HEK293 (cell line): ENCODE results near the gene ASAP2.

Experiments used
- CTCF ChIA-PET: fragments of 350-600 bp; formaldehyde crosslinking; extraction: SDS; loops from one replicate; lab custom pipeline; 2021; ENCODE audit warnings: antibody characterized with exemption; lab: Yijun Ruan, JAX
- POLR2A ChIA-PET: fragments of 300-600 bp; formaldehyde crosslinking; extraction: SDS; loops from one replicate; lab custom pipeline; 2020; ENCODE audit warnings: antibody characterized with exemption, inconsistent platforms; lab: Yijun Ruan, JAX
- H3K27ac ChIP-seq: fragments of 200-500 bp; sonication (Bioruptor generic); 2 replicates; pipeline ENCODE4 v1.5.1; 2014; ENCODE audit warnings: low read depth, low read length, control low read depth, inconsistent platforms; ENCODE audit errors: extremely low read depth
- H3K36me3 ChIP-seq, 2 experiments: fragments of 200-500 bp in 1 of 2; sonication (Bioruptor generic) in 1 of 2; 1 replicate in 1 of 2; 2 replicates in 1 of 2; pipeline ENCODE4 v1.5.1; 2014 to 2017; ENCODE audit warnings: inconsistent platforms in 2 of 2, low read length in 2 of 2; ENCODE audit not compliant: control insufficient read depth in 2 of 2, insufficient read depth in 1 of 2
- H3K4me1 ChIP-seq: fragments of 200-500 bp; sonication (Bioruptor generic); 2 replicates; pipeline ENCODE4 v1.5.1; 2014; ENCODE audit warnings: mild to moderate bottlenecking, low read length, inconsistent platforms; ENCODE audit not compliant: control insufficient read depth, insufficient read depth
- H3K4me3 ChIP-seq: 2 replicates; pipeline ENCODE4 v1.5.1; 2011; ENCODE audit warnings: low read depth, mild to moderate bottlenecking, control low read depth, low read length, moderate library complexity
- H3K9me3 ChIP-seq: fragments of 200-500 bp; sonication (Bioruptor generic); 2 replicates; pipeline ENCODE4 v1.5.1; 2014; ENCODE audit warnings: low read depth, low read length, inconsistent platforms; ENCODE audit not compliant: control insufficient read depth, insufficient read depth
- AEBP2 ChIP-seq: fragments of 450-650 bp; formaldehyde crosslinking; IDR thresholded peaks from 2 replicates; pipeline ENCODE4 v1.5.1; 2016; ENCODE audit warnings: missing biosample characterization, missing genetic modification characterization, borderline replicate concordance
- BCL11B ChIP-seq: fragments of 450-650 bp; formaldehyde crosslinking; IDR thresholded peaks from 2 replicates; pipeline ENCODE4 v1.5.1; 2016; ENCODE audit warnings: low read depth, missing biosample characterization, missing genetic modification characterization
- GFI1B ChIP-seq: fragments of 450-650 bp; formaldehyde crosslinking; IDR thresholded peaks from 2 replicates; pipeline ENCODE4 v1.5.1; 2016; ENCODE audit warnings: missing biosample characterization, missing genetic modification characterization
- GLIS1 ChIP-seq: fragments of 450-650 bp; formaldehyde crosslinking; IDR thresholded peaks from 2 replicates; pipeline ENCODE4 v1.5.1; 2016; ENCODE audit warnings: missing biosample characterization, missing genetic modification characterization
- HOXA7 ChIP-seq: sonication (generic); formaldehyde crosslinking; IDR thresholded peaks from 2 replicates; pipeline ENCODE4 v1.8.1; 2022; ENCODE audit warnings: missing genetic modification reagents, borderline replicate concordance
- KLF9 ChIP-seq: fragments of 450-650 bp; formaldehyde crosslinking; IDR thresholded peaks from 2 replicates; pipeline ENCODE4 v1.5.1; 2016; ENCODE audit warnings: missing biosample characterization, missing genetic modification characterization, low read depth
- OVOL3 ChIP-seq: fragments of 450-650 bp; formaldehyde crosslinking; IDR thresholded peaks from 2 replicates; pipeline ENCODE4 v1.5.1; 2016; ENCODE audit warnings: missing biosample characterization, missing genetic modification characterization
- PRDM6 ChIP-seq: fragments of 450-650 bp; formaldehyde crosslinking; IDR thresholded peaks from 2 replicates; pipeline ENCODE4 v1.5.1; 2017; ENCODE audit warnings: missing biosample characterization, missing genetic modification characterization
- SP2 ChIP-seq: fragments of 450-650 bp; formaldehyde crosslinking; IDR thresholded peaks from 2 replicates; pipeline ENCODE4 v1.5.1; 2016; ENCODE audit warnings: missing biosample characterization, missing genetic modification characterization
- SP3 ChIP-seq: fragments of 450-650 bp; formaldehyde crosslinking; IDR thresholded peaks from 2 replicates; pipeline ENCODE4 v1.5.1; 2016; ENCODE audit warnings: missing biosample characterization, missing genetic modification characterization
- ZBTB21 ChIP-seq: fragments of 450-650 bp; formaldehyde crosslinking; IDR thresholded peaks from 2 replicates; pipeline ENCODE4 v1.5.1; 2017; ENCODE audit warnings: missing biosample characterization, missing genetic modification characterization
- ZFP41 ChIP-seq: fragments of 450-650 bp; formaldehyde crosslinking; IDR thresholded peaks from 2 replicates; pipeline ENCODE4 v1.5.1; 2016; ENCODE audit warnings: missing biosample characterization, missing genetic modification characterization, borderline replicate concordance
- ZNF157 ChIP-seq: fragments of 450-650 bp; formaldehyde crosslinking; IDR thresholded peaks from 2 replicates; pipeline ENCODE4 v1.5.1; 2016; ENCODE audit warnings: missing biosample characterization, missing genetic modification characterization
- ZNF311 ChIP-seq: fragments of 450-650 bp; formaldehyde crosslinking; IDR thresholded peaks from 2 replicates; pipeline ENCODE4 v1.5.1; 2017; ENCODE audit warnings: missing biosample characterization, missing genetic modification characterization, borderline replicate concordance
- ZNF341 ChIP-seq: fragments of 450-650 bp; formaldehyde crosslinking; IDR thresholded peaks from 2 replicates; pipeline ENCODE4; 2016; ENCODE audit warnings: low read depth, missing biosample characterization, missing genetic modification characterization
- ZNF350 ChIP-seq: fragments of 450-650 bp; formaldehyde crosslinking; IDR thresholded peaks from 2 replicates; pipeline ENCODE4 v1.5.0; 2017; ENCODE audit warnings: missing biosample characterization, mild to moderate bottlenecking, missing genetic modification characterization
- ZNF354C ChIP-seq: fragments of 450-650 bp; formaldehyde crosslinking; IDR thresholded peaks from 2 replicates; pipeline ENCODE4 v1.5.1; 2016; ENCODE audit warnings: missing biosample characterization, missing genetic modification characterization, low read depth, borderline replicate concordance
- ZNF366 ChIP-seq: fragments of 450-650 bp; formaldehyde crosslinking; conservative IDR thresholded peaks from 2 replicates; pipeline ENCODE4 v1.5.1; 2016; ENCODE audit warnings: missing biosample characterization, missing genetic modification characterization
- ZNF37A ChIP-seq: fragments of 450-650 bp; IDR thresholded peaks from 2 replicates; pipeline ENCODE4 v1.5.1; 2018; ENCODE audit warnings: missing biosample characterization, missing genetic modification characterization
- ZNF48 ChIP-seq: fragments of 450-650 bp; formaldehyde crosslinking; IDR thresholded peaks from 2 replicates; pipeline ENCODE4 v1.5.1; 2016; ENCODE audit warnings: missing biosample characterization, missing genetic modification characterization
- ZNF521 ChIP-seq: fragments of 450-650 bp; formaldehyde crosslinking; IDR thresholded peaks from 2 replicates; pipeline ENCODE4 v1.5.1; 2017; ENCODE audit warnings: missing biosample characterization, mild to moderate bottlenecking, missing genetic modification characterization
- ZNF664 ChIP-seq: fragments of 450-650 bp; formaldehyde crosslinking; IDR thresholded peaks from 2 replicates; pipeline ENCODE4 v1.5.1; 2016; ENCODE audit warnings: missing biosample characterization, missing genetic modification characterization
- ZNF768 ChIP-seq: fragments of 450-650 bp; formaldehyde crosslinking; IDR thresholded peaks from 2 replicates; pipeline ENCODE4 v1.5.1; 2018; ENCODE audit warnings: missing biosample characterization, mild to moderate bottlenecking, missing genetic modification characterization
- ZNF776 ChIP-seq: fragments of 450-650 bp; formaldehyde crosslinking; IDR thresholded peaks from 2 replicates; pipeline ENCODE4 v1.5.0; 2017; ENCODE audit warnings: missing biosample characterization, missing genetic modification characterization, borderline replicate concordance
- ZNF843 ChIP-seq: fragments of 450-650 bp; formaldehyde crosslinking; IDR thresholded peaks from 2 replicates; pipeline ENCODE4 v1.5.1; 2016; ENCODE audit warnings: missing biosample characterization, missing genetic modification characterization

Gene ASAP2

GRCh38 chr2:9208875-9209274 lies 2.3 kb downstream of the ASAP2 start (continued):
- TF ChIP-seq ZNF341 (tag by site-specific recombination) = no peak
- TF ChIP-seq ZBTB21 (tag by site-specific recombination) = no peak
- no peak for TF ChIP-seq GFI1B (tag by site-specific recombination)
- TF ChIP-seq ZNF311 (tag by site-specific recombination) = no peak
- TF ChIP-seq, all 188 proteins: peak for 0

- Histone ChIP-seq H3K27ac (no peak overlapping the region), H3K36me3 (no peaks in the 10 kb centered on the region), H3K4me3 (no peak overlapping the region), H3K4me1 (peaks cover 10% of the 10 kb centered on the region), H3K9me3 (no peaks in the 10 kb centered on the region)
- CTCF ChIA-PET = interaction anchor here (1.8 to 3.2 kb wide), 3 partner anchors 22 to 120 kb away, joined by 8 to 12 read pairs (median 9); no protein-coding TSS in a partner anchor
- TF ChIP-seq PRDM6 (tag by site-specific recombination) (0 out of 2 replicates have a peak, but pooled peaks have one; percentile 21), ZNF768 (no peak)
- POLR2A ChIA-PET = no interaction called here
Measured at GRCh38 chr2:9210030-9210429, 3.4 kb downstream of the ASAP2 start.

- no peak overlapping the region for H3K27ac ChIP-seq
- H3K36me3 ChIP-seq = no peaks in the 10 kb centered on the region
- POLR2A ChIA-PET = no interaction called here
Measured at GRCh38 chr2:9211496-9211895, 4.9 kb downstream of the ASAP2 start.

GRCh38 chr2:9212010-9212635 lies 5.5 kb downstream of the ASAP2 start:
- Histone ChIP-seq H3K9me3 (no peaks in the 10 kb centered on the region), H3K36me3 (peaks cover 0 to 2% of the 10 kb centered on the region in 2 experiments; a peak in 1 of 3 replicates), H3K4me3 (no peak overlapping the region), H3K4me1 (peaks cover 13% of the 10 kb centered on the region), H3K27ac (no peak overlapping the region)
- ChIA-PET POLR2A (no interaction called here), CTCF (no interaction called here)
- TF ChIP-seq GLIS1 (tag by site-specific recombination) (no peak), OVOL3 (tag by site-specific recombination) (no peak), ZNF48 (tag by site-specific recombination) (no peak), KLF9 (tag by site-specific recombination) (no peak), ZNF37A (tag by site-specific recombination) (no peak), AEBP2 (tag by site-specific recombination) (no peak), SP3 (tag by site-specific recombination) (no peak), ZFP41 (tag by site-specific recombination) (no peak), ZNF157 (no peak), ZNF350 (tag by site-specific recombination) (no peak), SP2 (tag by site-specific recombination) (no peak), ZNF776 (tag by site-specific recombination) (no peak)

More at GRCh38 chr2:9211496-9211895, 4.9 kb downstream of the ASAP2 start:
- Histone ChIP-seq H3K4me3 (no peak overlapping the region), H3K4me1 (peaks cover 13% of the 10 kb centered on the region), H3K9me3 (no peaks in the 10 kb centered on the region)
- no peak for TF ChIP-seq ZNF366
- TF ChIP-seq ZNF843 (tag by site-specific recombination) = no peak
- no peak for TF ChIP-seq ZNF664 (tag by site-specific recombination)
- no peak for TF ChIP-seq BCL11B (tag by site-specific recombination)
- TF ChIP-seq ZNF354C (tag by site-specific recombination) = no peak
- TF ChIP-seq ZNF521 (tag by site-specific recombination) = no peak
- no peak for TF ChIP-seq SP3 (tag by site-specific recombination)
- TF ChIP-seq HOXA7 (CRISPR knock-in tag) = no peak
- CTCF ChIA-PET = interaction anchor here (0.7 kb wide), 1 partner anchor 528 kb away, joined by 3 read pairs; no protein-coding TSS in a partner anchor
